Measurements from ENCODE around the gene MYO15B. TPM values are rescaled to one million over a fixed set of nuclear protein-coding genes. Genes with fewer than 3 reads are reported as not detected.

MYO15B gene
- total and polyA plus RNA-seq, 2 of the 13 experiments (the other 11 are each of a cell fraction or from before 2014, with no cell fraction given), result 2.8 to 8.1 TPM

DNA sequence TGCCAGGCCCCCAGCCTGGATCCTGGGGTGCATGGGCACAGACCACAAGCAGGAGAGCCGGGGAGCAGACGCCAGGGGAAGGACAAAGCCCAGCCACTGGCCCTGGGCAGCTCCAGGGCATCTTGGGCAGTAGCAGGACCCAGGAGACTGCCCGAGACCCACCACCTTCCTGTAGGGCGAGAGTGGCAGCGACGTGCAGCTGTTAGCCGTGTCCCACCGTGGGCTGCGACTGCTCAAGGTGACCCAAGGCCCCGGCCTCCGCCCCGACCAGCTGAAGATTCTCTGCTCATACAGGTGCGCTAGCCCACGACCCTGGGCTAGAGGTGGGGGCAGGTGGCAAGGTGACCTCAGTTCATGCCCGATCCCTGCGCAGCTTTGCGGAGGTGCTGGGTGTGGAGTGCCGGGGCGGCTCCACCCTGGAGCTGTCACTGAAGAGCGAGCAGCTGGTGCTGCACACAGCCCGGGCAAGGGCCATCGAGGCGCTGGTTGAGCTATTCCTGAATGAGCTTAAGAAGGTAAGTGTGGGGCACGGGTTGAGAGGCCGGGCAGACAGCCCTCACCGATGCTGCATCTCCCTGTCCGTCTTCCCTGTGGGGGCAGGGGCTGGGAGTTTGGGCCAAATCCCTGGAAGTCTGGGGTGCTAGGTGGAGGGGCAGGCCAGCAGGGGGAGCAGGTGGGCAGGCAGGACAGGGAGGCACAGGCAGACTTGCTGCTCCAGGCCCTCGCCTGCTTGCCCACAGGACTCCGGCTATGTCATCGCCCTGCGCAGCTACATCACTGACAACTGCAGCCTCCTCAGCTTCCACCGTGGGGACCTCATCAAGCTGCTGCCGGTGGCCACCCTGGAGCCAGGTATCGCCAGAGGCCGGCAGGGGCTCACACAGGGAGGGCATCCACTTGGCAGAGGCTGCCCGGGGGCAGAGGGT is 32.2 kb downstream of the MYO15B start (continued):
- no peak for TF ChIP-seq ZNF879 (CRISPR knock-in tag; IDR thresholded peaks at IDR 0.05)
- TF ChIP-seq, protein P1, sequence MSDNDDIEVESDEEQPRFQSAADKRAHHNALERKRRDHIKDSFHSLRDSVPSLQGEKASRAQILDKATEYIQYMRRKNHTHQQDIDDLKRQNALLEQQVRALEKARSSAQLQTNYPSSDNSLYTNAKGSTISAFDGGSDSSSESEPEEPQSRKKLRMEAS (IDR thresholded peaks at IDR 0.05), result no peak
- no peak for TF ChIP-seq PRMT3 (CRISPR knock-in tag; IDR thresholded peaks at IDR 0.05; ENCODE audit: borderline replicate concordance, low read depth)
- TF ChIP-seq, protein P2, sequence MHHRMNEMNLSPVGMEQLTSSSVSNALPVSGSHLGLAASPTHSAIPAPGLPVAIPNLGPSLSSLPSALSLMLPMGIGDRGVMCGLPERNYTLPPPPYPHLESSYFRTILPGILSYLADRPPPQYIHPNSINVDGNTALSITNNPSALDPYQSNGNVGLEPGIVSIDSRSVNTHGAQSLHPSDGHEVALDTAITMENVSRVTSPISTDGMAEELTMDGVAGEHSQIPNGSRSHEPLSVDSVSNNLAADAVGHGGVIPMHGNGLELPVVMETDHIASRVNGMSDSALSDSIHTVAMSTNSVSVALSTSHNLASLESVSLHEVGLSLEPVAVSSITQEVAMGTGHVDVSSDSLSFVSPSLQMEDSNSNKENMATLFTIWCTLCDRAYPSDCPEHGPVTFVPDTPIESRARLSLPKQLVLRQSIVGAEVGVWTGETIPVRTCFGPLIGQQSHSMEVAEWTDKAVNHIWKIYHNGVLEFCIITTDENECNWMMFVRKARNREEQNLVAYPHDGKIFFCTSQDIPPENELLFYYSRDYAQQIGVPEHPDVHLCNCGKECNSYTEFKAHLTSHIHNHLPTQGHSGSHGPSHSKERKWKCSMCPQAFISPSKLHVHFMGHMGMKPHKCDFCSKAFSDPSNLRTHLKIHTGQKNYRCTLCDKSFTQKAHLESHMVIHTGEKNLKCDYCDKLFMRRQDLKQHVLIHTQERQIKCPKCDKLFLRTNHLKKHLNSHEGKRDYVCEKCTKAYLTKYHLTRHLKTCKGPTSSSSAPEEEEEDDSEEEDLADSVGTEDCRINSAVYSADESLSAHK (CRISPR knock-in tag; IDR thresholded peaks at IDR 0.05; ENCODE audit: borderline replicate concordance), result no peak
- no peak for TF ChIP-seq ZNF598 (CRISPR knock-in tag; IDR thresholded peaks at IDR 0.05; ENCODE audit: borderline replicate concordance)
- TF ChIP-seq PCBP1 (IDR thresholded peaks at IDR 0.05; ENCODE audit: borderline replicate concordance, low read depth, low read length), result 0 out of 2 replicates have a peak, but pooled peaks have one; percentile 64
- TF ChIP-seq ZNF891 (CRISPR knock-in tag; IDR thresholded peaks at IDR 0.05), result 0 out of 2 replicates have a peak, but pooled peaks have one; percentile 31
- TF ChIP-seq SMC3 (IDR thresholded peaks at IDR 0.05; ENCODE audit: low read length), result peak; percentile 12; the same call in 1 of the 2 replicates
- TF ChIP-seq ZNF354B (CRISPR knock-in tag; IDR thresholded peaks at IDR 0.05), result no peak
- peak; percentile 50 for TF ChIP-seq STAG1 (CRISPR knock-in tag; IDR thresholded peaks at IDR 0.05)
- TF ChIP-seq, protein P3, sequence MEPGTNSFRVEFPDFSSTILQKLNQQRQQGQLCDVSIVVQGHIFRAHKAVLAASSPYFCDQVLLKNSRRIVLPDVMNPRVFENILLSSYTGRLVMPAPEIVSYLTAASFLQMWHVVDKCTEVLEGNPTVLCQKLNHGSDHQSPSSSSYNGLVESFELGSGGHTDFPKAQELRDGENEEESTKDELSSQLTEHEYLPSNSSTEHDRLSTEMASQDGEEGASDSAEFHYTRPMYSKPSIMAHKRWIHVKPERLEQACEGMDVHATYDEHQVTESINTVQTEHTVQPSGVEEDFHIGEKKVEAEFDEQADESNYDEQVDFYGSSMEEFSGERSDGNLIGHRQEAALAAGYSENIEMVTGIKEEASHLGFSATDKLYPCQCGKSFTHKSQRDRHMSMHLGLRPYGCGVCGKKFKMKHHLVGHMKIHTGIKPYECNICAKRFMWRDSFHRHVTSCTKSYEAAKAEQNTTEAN (CRISPR knock-in tag; conservative IDR thresholded peaks at IDR 0.05), result no peak
- TF ChIP-seq MAZ (IDR thresholded peaks at IDR 0.05; ENCODE audit: borderline replicate concordance, low read depth, low read length), result no peak
- peak; percentile 41; the same call in 1 of the 2 replicates for TF ChIP-seq MAZ (CRISPR knock-in tag; IDR thresholded peaks at IDR 0.05; ENCODE audit: low read depth)
- no peak for TF ChIP-seq ZNF670 (CRISPR knock-in tag; IDR thresholded peaks at IDR 0.05; ENCODE audit: borderline replicate concordance)
- TF ChIP-seq, protein P4, sequence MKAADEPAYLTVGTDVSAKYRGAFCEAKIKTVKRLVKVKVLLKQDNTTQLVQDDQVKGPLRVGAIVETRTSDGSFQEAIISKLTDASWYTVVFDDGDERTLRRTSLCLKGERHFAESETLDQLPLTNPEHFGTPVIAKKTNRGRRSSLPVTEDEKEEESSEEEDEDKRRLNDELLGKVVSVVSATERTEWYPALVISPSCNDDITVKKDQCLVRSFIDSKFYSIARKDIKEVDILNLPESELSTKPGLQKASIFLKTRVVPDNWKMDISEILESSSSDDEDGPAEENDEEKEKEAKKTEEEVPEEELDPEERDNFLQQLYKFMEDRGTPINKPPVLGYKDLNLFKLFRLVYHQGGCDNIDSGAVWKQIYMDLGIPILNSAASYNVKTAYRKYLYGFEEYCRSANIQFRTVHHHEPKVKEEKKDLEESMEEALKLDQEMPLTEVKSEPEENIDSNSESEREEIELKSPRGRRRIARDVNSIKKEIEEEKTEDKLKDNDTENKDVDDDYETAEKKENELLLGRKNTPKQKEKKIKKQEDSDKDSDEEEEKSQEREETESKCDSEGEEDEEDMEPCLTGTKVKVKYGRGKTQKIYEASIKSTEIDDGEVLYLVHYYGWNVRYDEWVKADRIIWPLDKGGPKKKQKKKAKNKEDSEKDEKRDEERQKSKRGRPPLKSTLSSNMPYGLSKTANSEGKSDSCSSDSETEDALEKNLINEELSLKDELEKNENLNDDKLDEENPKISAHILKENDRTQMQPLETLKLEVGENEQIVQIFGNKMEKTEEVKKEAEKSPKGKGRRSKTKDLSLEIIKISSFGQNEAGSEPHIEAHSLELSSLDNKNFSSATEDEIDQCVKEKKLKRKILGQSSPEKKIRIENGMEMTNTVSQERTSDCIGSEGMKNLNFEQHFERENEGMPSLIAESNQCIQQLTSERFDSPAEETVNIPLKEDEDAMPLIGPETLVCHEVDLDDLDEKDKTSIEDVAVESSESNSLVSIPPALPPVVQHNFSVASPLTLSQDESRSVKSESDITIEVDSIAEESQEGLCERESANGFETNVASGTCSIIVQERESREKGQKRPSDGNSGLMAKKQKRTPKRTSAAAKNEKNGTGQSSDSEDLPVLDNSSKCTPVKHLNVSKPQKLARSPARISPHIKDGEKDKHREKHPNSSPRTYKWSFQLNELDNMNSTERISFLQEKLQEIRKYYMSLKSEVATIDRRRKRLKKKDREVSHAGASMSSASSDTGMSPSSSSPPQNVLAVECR (CRISPR knock-in tag; IDR thresholded peaks at IDR 0.05; ENCODE audit: borderline replicate concordance), result no peak
- no peak for TF ChIP-seq NCOA1 (CRISPR knock-in tag; IDR thresholded peaks at IDR 0.05)
- TF ChIP-seq, protein P5, sequence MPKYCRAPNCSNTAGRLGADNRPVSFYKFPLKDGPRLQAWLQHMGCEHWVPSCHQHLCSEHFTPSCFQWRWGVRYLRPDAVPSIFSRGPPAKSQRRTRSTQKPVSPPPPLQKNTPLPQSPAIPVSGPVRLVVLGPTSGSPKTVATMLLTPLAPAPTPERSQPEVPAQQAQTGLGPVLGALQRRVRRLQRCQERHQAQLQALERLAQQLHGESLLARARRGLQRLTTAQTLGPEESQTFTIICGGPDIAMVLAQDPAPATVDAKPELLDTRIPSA (CRISPR knock-in tag; IDR thresholded peaks at IDR 0.05; ENCODE audit: borderline replicate concordance), result no peak
- 0 out of 2 replicates have a peak, but pooled peaks have one; percentile 57 for TF ChIP-seq HNRNPL (IDR thresholded peaks at IDR 0.05; ENCODE audit: low read depth, low read length)
- no peak for TF ChIP-seq GPN1 (CRISPR knock-in tag; IDR thresholded peaks at IDR 0.05; ENCODE audit: borderline replicate concordance)
- peak; percentile 88 for TF ChIP-seq XRCC5 (optimal IDR thresholded peaks at IDR 0.05; ENCODE audit: low read length)

Data from HepG2 (cell line).